Measurements from ENCODE around the gene ASAP2.

ASAP2 gene

GRCh38 chr2:9317559-9317958 lies 110.9 kb downstream of the ASAP2 start:
- Histone ChIP-seq H3K27me3 (no peaks in the 10 kb centered on the region), H3K9me3 (replicated peaks in 1 of 11) (0 out of 22 replicates have a peak, but pooled peaks cover 0 to under 1% (median 0%) of the 10 kb centered on the region in 11 experiments), H3K27ac (no peak overlapping the region), H3K4me1 (peaks cover 8 to 38% (median 21%) of the 10 kb centered on the region in 10 experiments), H3K4me3 (no peak overlapping the region), H3K36me3 (peaks cover 23 to 72% (median 60%) of the 10 kb centered on the region in 11 experiments), H4K20me1 (peaks cover 0 to 32% (median 0%) of the 10 kb centered on the region in 11 experiments; a peak in 6 of 22 replicates), H3K4me2 (no peak overlapping the region), H3K9ac (no peak overlapping the region)
- no peak for TF ChIP-seq Cebpa-rat (IDR thresholded peaks at IDR 0.05)

- peaks cover 0 to 8% (median 0%) of the 10 kb centered on the region in 11 experiments; a peak in 1 of 22 replicates for H3K9me3 ChIP-seq (replicated peaks in 1 of 11)
- no peak overlapping the region for H3K9ac ChIP-seq
- H3K4me2 ChIP-seq, result peak overlapping the region in 9 of 11 experiments; percentile 3 to 40 (median 18); a peak in 7 of 22 replicates
- H3K4me1 ChIP-seq, result peaks cover 8 to 43% (median 21%) of the 10 kb centered on the region in 10 experiments
- no peak overlapping the region for H3K4me3 ChIP-seq
- no peak overlapping the region for H3K27ac ChIP-seq
- TF ChIP-seq Cebpa-rat (IDR thresholded peaks at IDR 0.05), result no peak
- H3K36me3 ChIP-seq, result peaks cover 31 to 74% (median 65%) of the 10 kb centered on the region in 11 experiments
- peaks cover 0 to 27% (median 0%) of the 10 kb centered on the region in 11 experiments; a peak in 6 of 22 replicates for H4K20me1 ChIP-seq
- no peaks in the 10 kb centered on the region for H3K27me3 ChIP-seq
These were observed 112.1 kb downstream of the ASAP2 start for GRCh38 chr2:9318461-9319337.

GRCh38 chr2:9319338-9319715 lies 112.7 kb downstream of the ASAP2 start:
- no peak overlapping the region for H3K4me3 ChIP-seq
- H3K27me3 ChIP-seq, result no peaks in the 10 kb centered on the region
- no peak overlapping the region for H3K9ac ChIP-seq
- peaks cover 0 to 8% (median 0%) of the 10 kb centered on the region in 11 experiments; a peak in 1 of 22 replicates for H3K9me3 ChIP-seq (replicated peaks in 1 of 11)
- no peak overlapping the region for H3K27ac ChIP-seq
- H3K4me1 ChIP-seq, result peaks cover 8 to 43% (median 21%) of the 10 kb centered on the region in 10 experiments
- H3K36me3 ChIP-seq, result peaks cover 37 to 77% (median 70%) of the 10 kb centered on the region in 11 experiments
- peak overlapping the region in 10 of 11 experiments; percentile 3 to 40 (median 21); a peak in 12 of 22 replicates for H3K4me2 ChIP-seq
- TF ChIP-seq Cebpa-rat (IDR thresholded peaks at IDR 0.05), result no peak
- H4K20me1 ChIP-seq, result peaks cover 0 to 27% (median 0%) of the 10 kb centered on the region in 11 experiments; a peak in 6 of 22 replicates

DNA sequence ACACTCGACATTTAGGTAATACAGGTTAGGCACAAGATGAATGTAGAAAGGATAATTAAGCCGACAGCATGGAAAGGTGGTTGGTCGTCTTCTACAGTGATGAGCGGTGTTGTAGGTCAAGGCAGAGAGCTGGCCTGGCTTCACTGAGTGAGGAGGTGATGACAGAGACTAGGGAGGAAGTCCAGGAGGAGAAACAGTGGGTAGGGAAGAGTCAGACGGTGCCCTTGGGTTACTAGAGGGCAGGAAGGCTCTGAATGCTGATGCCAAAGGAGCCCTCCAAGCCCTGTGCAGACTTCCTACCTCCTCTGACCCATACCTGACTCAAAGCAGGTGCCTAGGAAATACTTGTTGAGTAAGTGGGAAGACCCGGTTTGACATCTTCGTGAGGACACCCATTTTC lies 116.0 kb downstream of the ASAP2 start:
- TF ChIP-seq Cebpa-rat (IDR thresholded peaks at IDR 0.05), result no peak
- Histone ChIP-seq H3K4me3 (no peak overlapping the region), H3K27ac (no peak overlapping the region), H4K20me1 (peaks cover 0 to 16% (median 0%) of the 10 kb centered on the region in 11 experiments; a peak in 4 of 22 replicates), H3K9ac (no peak overlapping the region), H3K27me3 (no peaks in the 10 kb centered on the region), H3K4me1 (peaks cover 29 to 54% (median 41%) of the 10 kb centered on the region in 10 experiments), H3K4me2 (peak overlapping the region in 1 of 11 experiments; percentile 45; a peak in 1 of 22 replicates), H3K36me3 (peaks cover 48 to 85% (median 78%) of the 10 kb centered on the region in 11 experiments), H3K9me3 (replicated peaks in 1 of 11) (peaks cover 0 to 8% (median 0%) of the 10 kb centered on the region in 11 experiments; a peak in 1 of 22 replicates)

DNA sequence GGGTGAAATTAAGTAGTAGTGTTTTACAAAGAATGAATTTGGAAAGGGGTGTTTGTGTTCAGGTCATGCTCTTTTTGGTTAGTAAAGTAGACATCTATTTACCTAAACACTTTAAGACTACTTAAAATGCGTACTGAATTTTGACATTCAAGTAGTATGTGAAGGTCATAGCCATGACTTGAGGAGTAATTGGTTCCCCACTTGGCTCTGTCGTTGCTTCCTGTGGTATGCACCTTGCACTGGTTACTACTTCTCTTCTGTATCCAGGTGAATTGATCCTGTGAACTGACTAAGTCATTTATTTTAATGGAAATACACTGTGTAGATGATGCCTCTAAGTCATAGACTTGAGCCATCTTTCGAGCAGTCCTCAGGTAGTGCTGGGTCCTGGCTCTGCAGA lies 118.8 kb downstream of the ASAP2 start:
- Histone ChIP-seq H3K4me3 (no peak overlapping the region), H3K27me3 (no peaks in the 10 kb centered on the region), H4K20me1 (0 out of 22 replicates have a peak, but pooled peaks cover 0 to 6% (median 0%) of the 10 kb centered on the region in 11 experiments), H3K4me1 (peaks cover 49 to 64% (median 54%) of the 10 kb centered on the region in 10 experiments), H3K9ac (no peak overlapping the region), H3K36me3 (peaks cover 37 to 57% (median 52%) of the 10 kb centered on the region in 11 experiments), H3K27ac (no peak overlapping the region), H3K4me2 (peak overlapping the region in 5 of 11 experiments; percentile 3 to 94 (median 90); a peak in 2 of 22 replicates), H3K9me3 (replicated peaks in 1 of 11) (peaks cover 0 to 8% (median 0%) of the 10 kb centered on the region in 11 experiments; a peak in 1 of 22 replicates)
- no peak for TF ChIP-seq Cebpa-rat (IDR thresholded peaks at IDR 0.05)

GRCh38 chr2:9326975-9327374 lies 120.4 kb downstream of the ASAP2 start:
- Histone ChIP-seq H3K9me3 (replicated peaks in 1 of 11) (peaks cover 0 to 8% (median 0%) of the 10 kb centered on the region in 11 experiments; a peak in 1 of 22 replicates), H3K27me3 (no peaks in the 10 kb centered on the region), H3K9ac (peak overlapping the region in 6 of 11 experiments; percentile 13 to 66 (median 34); a peak in 11 of 22 replicates), H3K36me3 (peaks cover 35 to 43% (median 40%) of the 10 kb centered on the region in 11 experiments), H3K4me1 (peaks cover 63 to 69% (median 65%) of the 10 kb centered on the region in 10 experiments), H4K20me1 (no peaks in the 10 kb centered on the region), H3K4me2 (peak overlapping the region; percentile 67 to 96 (median 90); a peak in 21 of 22 replicates), H3K4me3 (no peak overlapping the region), H3K27ac (peak overlapping the region in 10 of 11 experiments; percentile 8 to 84 (median 74); a peak in 19 of 22 replicates)
- no peak for TF ChIP-seq Cebpa-rat (IDR thresholded peaks at IDR 0.05)

DNA sequence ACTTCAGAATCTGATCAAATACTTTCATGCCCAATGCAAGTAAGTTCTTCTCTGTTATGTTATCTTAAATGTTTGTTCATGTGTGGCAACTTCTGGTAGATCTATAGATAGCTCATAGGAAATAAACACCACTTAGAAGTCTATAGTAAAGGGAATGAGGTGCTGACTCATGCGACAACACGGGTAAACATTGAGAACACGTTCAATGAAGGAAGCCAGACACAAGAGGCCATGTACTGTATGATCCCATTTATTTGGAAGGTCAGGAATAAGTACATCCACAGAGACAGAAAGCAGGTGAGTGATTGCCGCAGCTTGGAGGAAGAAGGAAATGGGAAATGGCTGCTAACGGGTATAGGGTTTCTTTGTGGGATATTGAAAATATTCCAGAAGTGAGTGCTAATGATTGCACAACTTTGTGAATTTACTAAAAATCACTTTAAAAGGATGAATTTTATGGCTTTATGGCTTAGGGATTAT lies 121.3 kb downstream of the ASAP2 start:
- Histone ChIP-seq H3K9me3 (replicated peaks in 1 of 11) (peaks cover 0 to 4% (median 0%) of the 10 kb centered on the region in 11 experiments; a peak in 1 of 22 replicates), H3K27me3 (no peaks in the 10 kb centered on the region), H4K20me1 (no peaks in the 10 kb centered on the region)

DNA sequence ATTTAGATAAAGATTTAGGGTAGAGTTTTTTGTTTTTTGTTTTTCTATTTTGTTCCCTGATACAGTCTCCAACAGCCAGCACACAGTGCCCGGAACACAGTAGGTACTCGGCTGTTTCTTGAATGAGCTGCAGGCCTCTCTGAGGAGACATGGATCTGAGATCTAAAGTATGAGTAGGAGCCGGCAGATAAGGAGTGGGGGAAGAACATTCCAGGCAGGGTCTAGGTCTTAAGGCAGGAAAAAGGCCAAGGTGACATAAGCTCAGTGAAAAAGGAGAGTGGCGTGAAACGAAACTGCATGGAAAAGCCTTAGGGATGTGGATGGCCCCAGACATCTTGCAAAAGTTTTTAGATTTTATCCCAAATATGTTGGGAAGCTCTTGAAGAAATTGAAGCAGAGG lies 122.3 kb downstream of the ASAP2 start:
- no peak for TF ChIP-seq Cebpa-rat (IDR thresholded peaks at IDR 0.05)
- peak overlapping the region; percentile 33 to 78 (median 69); a peak in 20 of 22 replicates for H3K9ac ChIP-seq
- H3K4me3 ChIP-seq, result peak overlapping the region in 3 of 10 experiments; percentile 26 to 51 (median 49); a peak in 2 of 20 replicates
- H3K4me1 ChIP-seq, result peaks cover 74 to 88% (median 84%) of the 10 kb centered on the region in 10 experiments
- no peaks in the 10 kb centered on the region for H3K9me3 ChIP-seq (replicated peaks in 1 of 11)
- peaks cover 15 to 25% (median 21%) of the 10 kb centered on the region in 11 experiments for H3K36me3 ChIP-seq
- peak overlapping the region; percentile 12 to 87 (median 74); a peak in 20 of 22 replicates for H3K27ac ChIP-seq
- H3K27me3 ChIP-seq, result no peaks in the 10 kb centered on the region
- peak overlapping the region; percentile 82 to 96 (median 92) for H3K4me2 ChIP-seq
- no peaks in the 10 kb centered on the region for H4K20me1 ChIP-seq

More for the DNA sequence above, 121.3 kb downstream of the ASAP2 start:
- peak in 2 of 11 experiments; percentile 38 to 53; a peak in 2 of 22 replicates for TF ChIP-seq Cebpa-rat (IDR thresholded peaks at IDR 0.05)
- peaks cover 25 to 35% (median 31%) of the 10 kb centered on the region in 11 experiments for H3K36me3 ChIP-seq
- no peak overlapping the region for H3K4me3 ChIP-seq
- peak overlapping the region in 10 of 11 experiments; percentile 8 to 84 (median 74); a peak in 19 of 22 replicates for H3K27ac ChIP-seq
- peak overlapping the region in 6 of 11 experiments; percentile 26 to 66 (median 41); a peak in 9 of 22 replicates for H3K9ac ChIP-seq
- peaks cover 65 to 78% (median 74%) of the 10 kb centered on the region in 10 experiments for H3K4me1 ChIP-seq
- peak overlapping the region; percentile 67 to 96 (median 90) for H3K4me2 ChIP-seq
